GM13977 (cell line): ENCODE measurements around the gene MTG1.
"Not testable (repeated sequence)": the region's sequence is repeated elsewhere in the genome, so short reads cannot be mapped to it uniquely, and the experiment has no call there.

ENCODE experiments used
- DNase-seq: peaks from one replicate; pipeline ENCODE4 v3.0.0; 2012; ENCODE audit warnings: low spot score
- CTCF ChIP-seq: IDR thresholded peaks from 2 replicates; pipeline ENCODE4 v1.5.1; 2012; ENCODE audit warnings: mild to moderate bottlenecking, control low read depth; ENCODE audit not compliant: insufficient read depth; ENCODE audit errors: extremely low read depth, missing control alignments
- in situ Hi-C: fragments of 300-500 bp; cut with MboI; formaldehyde crosslinking; loops from one replicate; pipeline ENCODE4 v1.12.0; 2022; ENCODE audit warnings: low sequenced_read_pairs, low pct_unique_long_range_greater_than_20kb, mixed read lengths, inconsistent platforms; ENCODE audit not compliant: unreplicated experiment

Gene MTG1

GRCh38 chr10:133420028-133420427 is 26.1 kb downstream of the MTG1 start:
- in situ Hi-C loops, result no loop called here
- peak; percentile 21 for DNase-seq
- no peak for TF ChIP-seq CTCF

- in situ Hi-C loops, result no loop called here
- peak; percentile 17 for DNase-seq
- TF ChIP-seq CTCF, result no peak
Measured at GRCh38 chr10:133420579-133420978, 26.6 kb downstream of the MTG1 start.

GRCh38 chr10:133421336-133422222 is 27.6 kb downstream of the MTG1 start:
- no peak for DNase-seq
- in situ Hi-C loops, result no loop called here
- no peak for TF ChIP-seq CTCF

GRCh38 chr10:133422223-133422806 is 28.4 kb downstream of the MTG1 start:
- in situ Hi-C loops, result no loop called here

GRCh38 chr10:133422807-133423771 is 29.1 kb downstream of the MTG1 start:
- in situ Hi-C loops, result no loop called here
- no peak for TF ChIP-seq CTCF
- DNase-seq, result peak; percentile 46

More at GRCh38 chr10:133422223-133422806, 28.4 kb downstream of the MTG1 start:
- no peak for DNase-seq
- no peak for TF ChIP-seq CTCF

GRCh38 chr10:133424102-133424501 is 30.1 kb downstream of the MTG1 start:
- DNase-seq, in situ Hi-C loops: not testable (repeated sequence)

- in situ Hi-C loops, DNase-seq: not testable (repeated sequence)
Measured at GRCh38 chr10:133424601-133425000, 30.6 kb downstream of the MTG1 start, which contains the start of gene SPRN. Gene SPRN (minus strand): TSS chr10:133424625. CDS start chr10:133423681, 944 bp downstream.

- in situ Hi-C loops, DNase-seq: not testable (repeated sequence)
Measured at GRCh38 chr10:133429571-133429970, 35.6 kb downstream of the MTG1 start.

- in situ Hi-C loops, DNase-seq: not testable (repeated sequence)
Measured at GRCh38 chr10:133431888-133432613, 38.1 kb downstream of the MTG1 start.

GRCh38 chr10:133432789-133433188 is 38.8 kb downstream of the MTG1 start:
- in situ Hi-C loops, DNase-seq: not testable (repeated sequence)
